ENCODE results near the gene VPS13D. TPM values are rescaled to one million over a fixed set of nuclear protein-coding genes. Genes with fewer than 3 reads are reported as not detected.

Gene VPS13D
- total RNA-seq, 1 experiment from 2014 or later: 31.6 TPM

- Histone ChIP-seq H3K4me2 (ENCODE audit: low read length) (no peak overlapping the region), H3K79me2 (ENCODE audit: insufficient read depth, low read length) (no peaks in the 10 kb centered on the region), H3K9ac (ENCODE audit: low read length) (no peak overlapping the region), H3K9me2 (ENCODE audit: insufficient read depth) (no peaks in the 10 kb centered on the region), H3K4me3 (replicated peaks in 1 of 2; ENCODE audit: low read depth in 1 of 2, low read length in 2 of 2) (no peak overlapping the region), H3K9me3 (ENCODE audit: control insufficient read depth in 1 of 2, insufficient read depth in 1 of 2, low read depth in 1 of 2, low read length in 2 of 2) (peaks cover 0 to 6% of the 10 kb centered on the region in 2 experiments; a peak in 1 of 4 replicates), H3K36me3 (ENCODE audit: control insufficient read depth in 1 of 2, insufficient read depth in 2 of 2, low read length in 2 of 2) (peaks cover 2 to 10% of the 10 kb centered on the region in 2 experiments; a peak in 3 of 4 replicates), H3K27me3 (ENCODE audit: insufficient read depth, low read length) (no peaks in the 10 kb centered on the region), H4K20me1 (ENCODE audit: insufficient read depth) (no peaks in the 10 kb centered on the region), H3K4me1 (ENCODE audit: control insufficient read depth in 1 of 2, insufficient read depth in 2 of 2, low read length in 2 of 2) (no peaks in the 10 kb centered on the region), H2AFZ (ENCODE audit: low read depth, low read length, poor library complexity, severe bottlenecking) (no peak overlapping the region), H3K27ac (ENCODE audit: low read depth, low read length) (no peak overlapping the region)
- intact Hi-C loops (cut with micrococcal nuclease): loop anchor here (5.0 kb wide), 1 partner anchor 467 kb away; no protein-coding TSS in a partner anchor
- CTCF ChIA-PET: no interaction called here
- POLR2A ChIA-PET: no interaction called here
- no TSS peak for BruUV-seq (replicated peaks)
- TF ChIP-seq ELF1 (IDR thresholded peaks at IDR 0.05; ENCODE audit: borderline replicate concordance, low read depth) (no peak), SRF (IDR thresholded peaks at IDR 0.05; ENCODE audit: low read depth) (no peak), RAD21 (IDR thresholded peaks at IDR 0.05; ENCODE audit: low read depth) (no peak), ZNF274 (IDR thresholded peaks at IDR 0.05; ENCODE audit: low read depth, low read length) (no peak), REST (IDR thresholded peaks at IDR 0.05; ENCODE audit: low read depth) (no peak), CBX3 (IDR thresholded peaks at IDR 0.05; ENCODE audit: low read depth) (no peak), EZH2phosphoT487 (IDR thresholded peaks at IDR 0.05; ENCODE audit: borderline replicate concordance) (no peak), CTCF (IDR thresholded peaks at IDR 0.05 in 2 of 3, conservative IDR thresholded peaks at IDR 0.05 in 1 of 3; ENCODE audit: borderline replicate concordance in 1 of 3, insufficient read depth in 1 of 3, low read depth in 2 of 3, low read length in 2 of 3) (no peak), FOSL1 (IDR thresholded peaks at IDR 0.05; ENCODE audit: low read depth) (no peak), SP1 (IDR thresholded peaks at IDR 0.05; ENCODE audit: low read depth) (no peak), JUND (IDR thresholded peaks at IDR 0.05) (no peak), MAX (IDR thresholded peaks at IDR 0.05) (no peak), ZFX (IDR thresholded peaks at IDR 0.05) (no peak), ATF3 (IDR thresholded peaks at IDR 0.05) (no peak), EZH2 (IDR thresholded peaks at IDR 0.05) (no peak), TCF7L2 (IDR thresholded peaks at IDR 0.05; ENCODE audit: borderline replicate concordance, extremely low read depth, insufficient read depth, insufficient read length) (no peak), POLR2AphosphoS5 (IDR thresholded peaks at IDR 0.05; ENCODE audit: low read depth, low read length) (no peak), EGR1 (IDR thresholded peaks at IDR 0.05; ENCODE audit: low read depth) (no peak), POLR2A (IDR thresholded peaks at IDR 0.05; ENCODE audit: borderline replicate concordance, extremely low read depth, insufficient read depth, insufficient read length) (no peak)
- DNase-seq (ENCODE audit: low read depth, low spot score) (no peak), ATAC-seq (no peak)
- RAD21 ChIA-PET (ENCODE audit: low non-redundant PET in 1 of 2, low total read pairs in 2 of 2, uncharacterized antibody in 2 of 2, unreplicated experiment in 2 of 2): no interaction called here
Observed at GRCh38 chr1:12309783-12310742, 80.2 kb downstream of the VPS13D start.

Measured in HCT116 (cell line).